GM12891 (cell line): ENCODE measurements around the gene VAV3.

Experiments used
- POLR2A ChIP-seq: IDR thresholded peaks from 2 replicates; pipeline ENCODE4 v1.6.1; 2011; ENCODE audit warnings: low read depth, low read length, control low read depth
- POLR2AphosphoS5 ChIP-seq: IDR thresholded peaks from 2 replicates; pipeline ENCODE4 v1.6.1; 2011; ENCODE audit warnings: low read depth, low read length, control low read depth
- POU2F2 ChIP-seq: IDR thresholded peaks from 2 replicates; pipeline ENCODE4 v1.6.1; 2011; ENCODE audit warnings: low read depth, mild to moderate bottlenecking, control low read depth, low read length, moderate library complexity
- TAF1 ChIP-seq: IDR thresholded peaks from 2 replicates; pipeline ENCODE4 v1.6.1; 2011; ENCODE audit warnings: low read depth, low read length, control low read depth

GRCh38 chr1:107879927-107880326 lies 85.1 kb downstream of the VAV3 start:
- TF ChIP-seq POLR2A (no peak), POLR2AphosphoS5 (no peak), POU2F2 (no peak), TAF1 (no peak)
